ENCODE data around the gene AR. TPM values are rescaled to one million over a fixed set of nuclear protein-coding genes. Genes with fewer than 3 reads are reported as not detected.

AR gene
- total RNA-seq, 4 donors from 2014 or later: 19.7 to 75.3 (median 46.9) TPM

GRCh38 chrX:67673741-67674274 is 130.0 kb downstream of the AR start:
- no peaks in the 10 kb centered on the region for H3K36me3 ChIP-seq
- no peaks in the 10 kb centered on the region for H3K27me3 ChIP-seq
- H3K27ac ChIP-seq: no peak overlapping the region
- no peak for DNase-seq
- H3K4me1 ChIP-seq: no peaks in the 10 kb centered on the region
- intact Hi-C loops (cut with DNase I; ENCODE audit: low total_unique reads): no loop called here
- H3K4me3 ChIP-seq: no peak overlapping the region
- TF ChIP-seq POLR2A (IDR thresholded peaks at IDR 0.05): no peak
- TF ChIP-seq CTCF (IDR thresholded peaks at IDR 0.05): no peak
- H3K9me3 ChIP-seq: no peaks in the 10 kb centered on the region

- DNase-seq: no peak
- TF ChIP-seq CTCF (IDR thresholded peaks at IDR 0.05) (no peak), POLR2A (IDR thresholded peaks at IDR 0.05) (no peak)
- H3K27ac ChIP-seq: no peak overlapping the region
- no peaks in the 10 kb centered on the region for H3K9me3 ChIP-seq
- H3K4me1 ChIP-seq: no peaks in the 10 kb centered on the region
- intact Hi-C loops (cut with DNase I; ENCODE audit: low total_unique reads): no loop called here
- H3K4me3 ChIP-seq: no peak overlapping the region
- no peaks in the 10 kb centered on the region for H3K36me3 ChIP-seq
- H3K27me3 ChIP-seq: no peaks in the 10 kb centered on the region
Observed at GRCh38 chrX:67674741-67675140, 130.9 kb downstream of the AR start.

- H3K9me3 ChIP-seq: no peaks in the 10 kb centered on the region
- intact Hi-C loops (cut with DNase I; ENCODE audit: low total_unique reads): no loop called here
- no peak overlapping the region for H3K4me3 ChIP-seq
- DNase-seq: no peak
- peaks cover 0 to 8% of the 10 kb centered on the region in 2 donors for H3K27me3 ChIP-seq
- no peak for TF ChIP-seq POLR2A (IDR thresholded peaks at IDR 0.05)
- no peak for TF ChIP-seq CTCF (IDR thresholded peaks at IDR 0.05)
- no peaks in the 10 kb centered on the region for H3K4me1 ChIP-seq
- no peak overlapping the region for H3K27ac ChIP-seq
- no peaks in the 10 kb centered on the region for H3K36me3 ChIP-seq
Observed at GRCh38 chrX:67684136-67684535, 140.3 kb downstream of the AR start.

- TF ChIP-seq CTCF (IDR thresholded peaks at IDR 0.05) (no peak), POLR2A (IDR thresholded peaks at IDR 0.05) (no peak)
- no peak overlapping the region for H3K4me3 ChIP-seq
- H3K27ac ChIP-seq: no peak overlapping the region
- H3K36me3 ChIP-seq: no peaks in the 10 kb centered on the region
- peaks cover 0 to 18% of the 10 kb centered on the region in 2 donors for H3K4me1 ChIP-seq
- DNase-seq: no peak
- H3K9me3 ChIP-seq: no peaks in the 10 kb centered on the region
- intact Hi-C loops (cut with DNase I; ENCODE audit: low total_unique reads): no loop called here
- H3K27me3 ChIP-seq: no peaks in the 10 kb centered on the region
Observed at GRCh38 chrX:67692246-67692645, 148.4 kb downstream of the AR start.

GRCh38 chrX:67693928-67694327 is 150.1 kb downstream of the AR start:
- no peaks in the 10 kb centered on the region for H3K27me3 ChIP-seq

More at GRCh38 chrX:67693928-67694327, 150.1 kb downstream of the AR start:
- TF ChIP-seq CTCF (IDR thresholded peaks at IDR 0.05) (no peak), POLR2A (IDR thresholded peaks at IDR 0.05) (no peak)
- no peak overlapping the region for H3K27ac ChIP-seq
- no peak for DNase-seq
- no peaks in the 10 kb centered on the region for H3K9me3 ChIP-seq
- H3K4me1 ChIP-seq: peaks cover 0 to 18% of the 10 kb centered on the region in 2 donors
- H3K4me3 ChIP-seq: no peak overlapping the region
- no peaks in the 10 kb centered on the region for H3K36me3 ChIP-seq
- intact Hi-C loops (cut with DNase I; ENCODE audit: low total_unique reads): no loop called here
